ENCODE results near the gene IL2RA.

Gene IL2RA

DNA sequence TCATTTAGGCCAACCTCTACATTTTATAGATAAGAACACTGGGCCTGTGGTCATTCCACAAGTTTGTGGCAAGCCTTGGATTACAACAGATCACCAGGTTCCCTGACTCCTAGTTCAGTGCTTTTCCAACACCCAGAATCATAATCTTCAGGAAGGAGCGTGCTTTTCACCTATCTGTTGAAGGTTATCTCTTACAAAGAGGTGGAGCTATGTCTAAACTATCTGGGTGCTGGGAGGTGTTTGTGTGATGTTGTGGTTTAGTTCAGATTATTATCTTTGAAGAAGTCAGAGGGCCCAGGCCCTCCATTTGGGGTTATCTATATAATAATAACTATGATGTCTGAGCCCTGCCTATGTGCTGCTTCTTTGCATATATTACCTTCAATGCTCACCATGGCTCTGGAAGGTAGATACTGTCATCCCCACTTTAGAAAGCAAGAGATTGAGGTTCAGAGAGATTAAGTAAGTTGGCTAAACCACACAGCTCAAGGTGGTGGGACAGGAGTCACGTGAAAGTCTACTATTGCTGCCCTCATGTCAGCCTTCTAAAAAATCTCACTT is 24.0 kb downstream of the IL2RA start:
- DNase-seq (ENCODE audit: low spot score) = peak; percentile 57

DNA sequence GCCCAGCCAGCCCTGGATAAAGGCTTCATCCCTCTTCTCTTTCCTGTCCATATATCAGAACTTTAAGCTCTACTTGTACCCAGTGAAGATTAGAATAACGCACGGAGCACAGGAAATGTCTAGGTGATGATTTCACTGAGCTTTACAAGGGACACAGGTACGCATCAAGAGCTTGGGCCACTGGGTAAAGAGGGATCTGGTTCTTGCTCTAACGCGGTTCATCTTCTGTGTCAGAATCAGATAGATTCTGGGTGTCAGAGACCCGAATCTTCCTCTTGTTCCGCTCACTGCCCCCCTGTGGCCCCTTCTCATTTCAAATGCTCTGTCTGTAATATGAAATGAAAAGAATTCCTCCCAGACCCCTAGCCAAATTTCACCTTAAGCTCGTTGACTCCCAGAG is 24.7 kb downstream of the IL2RA start:
- no peak for DNase-seq (ENCODE audit: low spot score)

DNA sequence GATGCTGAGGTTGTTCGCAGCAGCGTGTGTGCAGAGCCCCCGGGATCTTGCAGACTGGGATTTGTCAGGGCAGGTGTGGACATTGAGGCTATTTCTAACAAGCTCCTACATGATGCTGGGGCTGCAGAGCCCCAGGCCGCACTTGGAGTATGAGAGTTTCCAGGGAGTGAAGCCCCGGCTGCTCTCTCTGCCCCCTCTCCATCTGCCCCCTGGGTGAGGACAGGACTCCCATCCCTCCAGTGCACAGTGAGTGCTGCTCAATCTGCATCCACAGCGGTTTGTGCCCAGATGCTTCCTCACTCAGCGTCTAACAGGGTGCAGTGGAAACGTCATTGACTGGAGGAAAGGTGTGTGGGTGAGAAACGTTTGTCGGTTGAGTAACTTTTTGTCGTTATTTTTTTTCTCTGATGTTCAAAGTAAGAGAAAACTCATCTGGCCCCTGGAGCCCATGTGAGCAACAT is 25.3 kb downstream of the IL2RA start:
- no peak for DNase-seq (ENCODE audit: low spot score)

DNA sequence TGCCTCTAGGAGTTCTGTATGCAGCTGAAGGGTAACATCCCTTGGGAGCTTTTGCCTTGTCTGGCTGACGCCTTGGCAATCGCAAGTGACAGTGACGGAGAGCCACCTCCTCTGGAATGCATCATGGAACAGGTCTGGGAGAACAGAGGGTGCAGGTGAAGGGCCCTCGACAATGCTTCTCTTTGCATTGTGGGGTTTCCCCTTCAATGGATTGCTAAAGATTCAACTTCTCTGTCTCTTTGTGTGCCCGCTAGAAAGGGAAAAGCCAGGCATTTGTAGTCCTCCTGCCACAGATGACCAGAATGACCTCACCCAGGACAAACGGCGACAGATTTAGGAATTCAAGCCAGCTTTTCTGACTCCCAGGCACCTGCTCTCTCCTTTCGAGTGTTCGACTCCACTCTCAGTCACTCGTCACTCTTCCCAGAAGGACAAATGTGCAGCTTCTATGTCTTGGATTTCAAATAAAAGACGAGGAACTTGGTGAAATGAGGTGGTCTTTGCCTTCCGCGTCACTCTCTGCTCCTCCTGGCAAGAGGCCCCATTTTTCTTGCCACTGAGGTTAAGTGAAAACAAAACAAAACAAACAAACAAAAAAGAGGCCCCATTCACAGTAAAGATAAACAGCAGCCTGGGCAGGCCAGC is 26.1 kb downstream of the IL2RA start:
- no peak for DNase-seq (ENCODE audit: low spot score)

DNA sequence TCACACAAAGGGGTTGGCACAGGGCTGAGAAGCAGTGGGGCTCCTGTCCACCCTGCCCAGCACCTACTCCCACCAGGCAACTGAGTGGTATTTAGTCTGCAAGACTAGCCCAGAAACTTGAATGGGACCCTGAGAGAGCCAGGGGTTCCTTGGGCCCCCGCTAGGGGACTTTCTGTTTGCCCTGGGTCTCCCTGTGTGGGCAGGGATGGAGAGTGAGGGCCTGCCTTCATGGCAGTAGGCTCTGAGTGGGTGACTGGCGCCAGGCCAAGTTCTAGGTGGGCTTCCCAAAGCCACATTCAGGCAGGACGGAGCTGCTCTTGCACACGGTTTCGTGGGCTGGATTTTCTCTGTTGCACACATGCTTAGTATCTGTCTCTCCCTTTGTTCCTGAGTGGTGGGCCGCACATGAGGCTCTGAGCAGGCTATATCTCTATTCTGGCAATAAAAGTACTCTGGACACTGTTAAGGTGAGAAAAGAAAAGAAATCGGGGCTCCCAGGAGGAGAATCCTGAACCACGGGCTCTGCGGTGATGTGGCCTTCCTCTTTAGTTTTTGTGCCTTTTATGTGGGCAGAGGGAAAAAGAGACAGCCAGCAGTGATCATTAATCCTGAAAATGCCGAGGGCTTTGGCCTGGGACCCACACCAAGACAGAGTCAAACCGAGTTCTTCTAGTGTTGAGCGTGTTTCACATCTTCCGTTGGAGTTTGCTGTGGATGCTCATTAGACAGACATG is 26.9 kb downstream of the IL2RA start:
- no peak for DNase-seq (ENCODE audit: low spot score)

DNA sequence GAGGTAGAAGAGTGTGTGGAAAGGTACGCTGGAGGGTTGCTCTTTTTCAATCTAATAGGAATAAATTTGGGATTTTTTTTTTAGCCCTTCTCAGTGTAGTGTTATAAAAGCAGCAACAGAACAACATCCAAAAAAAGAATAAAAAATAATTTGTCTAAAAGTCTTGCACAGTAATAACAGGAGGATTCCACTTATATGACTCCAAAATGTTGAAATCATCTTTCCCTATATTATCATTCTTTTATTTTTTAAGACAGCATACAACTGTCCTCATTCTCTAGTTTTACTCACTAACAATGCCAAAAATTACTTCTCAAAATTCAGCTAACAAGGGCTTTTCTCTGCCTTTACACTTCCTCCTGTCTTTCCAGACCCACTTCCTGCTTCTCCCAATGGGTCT is 27.8 kb downstream of the IL2RA start:
- no peak for DNase-seq (ENCODE audit: low spot score)

DNA sequence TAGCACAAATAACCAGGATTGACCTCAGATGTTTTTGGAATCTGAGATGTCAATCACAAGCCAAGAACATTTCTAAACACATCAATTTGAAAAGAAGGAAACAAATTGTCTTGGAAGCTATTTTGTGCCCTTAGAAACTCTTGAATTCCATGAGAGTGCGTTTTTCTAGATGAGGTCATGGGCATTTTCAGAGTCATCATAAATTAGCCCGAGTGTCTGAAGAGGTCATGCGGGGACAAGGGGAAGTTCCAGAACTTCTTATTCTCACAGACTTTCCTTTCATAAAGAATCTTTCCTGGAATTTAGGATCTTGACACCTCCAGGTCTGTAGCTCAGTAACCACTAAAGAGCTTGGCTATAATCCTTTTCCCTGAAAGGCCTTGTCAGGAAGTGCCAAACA is 28.2 kb downstream of the IL2RA start:
- no peak for DNase-seq (ENCODE audit: low spot score)

DNA sequence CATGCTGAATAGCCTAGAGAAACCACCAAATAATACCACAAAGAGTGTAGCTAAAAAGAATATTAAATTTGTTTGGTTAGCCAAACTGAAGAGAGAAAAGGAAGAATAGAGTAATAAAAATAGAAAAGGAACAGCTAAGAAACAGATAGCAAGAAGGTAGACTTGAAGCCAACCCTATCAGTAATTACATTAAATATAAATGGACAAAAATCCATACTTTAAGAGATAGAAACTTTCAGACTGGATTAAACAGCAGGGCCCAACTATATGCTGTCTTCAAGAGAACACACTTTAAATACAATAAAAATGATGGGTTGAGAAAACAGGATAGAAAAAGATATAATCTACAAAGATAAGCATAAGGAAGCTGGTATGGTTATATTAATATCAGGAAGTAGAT is 31.2 kb downstream of the IL2RA start:
- no peak for DNase-seq (ENCODE audit: low spot score)

DNA sequence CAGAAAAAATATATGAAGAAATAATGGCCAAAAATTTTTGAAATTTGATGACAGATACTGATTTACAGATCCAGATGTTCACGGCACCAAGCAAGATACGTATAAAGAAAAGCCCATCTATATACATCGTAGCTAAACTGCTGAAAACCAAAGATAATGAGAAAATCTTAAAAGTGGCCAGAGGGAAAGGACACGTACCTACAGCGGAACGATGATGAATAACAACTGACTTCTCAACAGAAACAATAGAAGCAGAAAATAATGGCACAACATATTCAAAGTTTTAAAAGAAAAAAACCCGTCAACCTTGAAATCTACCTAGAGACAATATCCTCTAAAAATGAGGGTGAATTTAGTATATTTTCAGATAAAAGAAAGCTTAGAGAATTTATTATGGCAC is 31.9 kb downstream of the IL2RA start:
- no peak for DNase-seq (ENCODE audit: low spot score)

DNA sequence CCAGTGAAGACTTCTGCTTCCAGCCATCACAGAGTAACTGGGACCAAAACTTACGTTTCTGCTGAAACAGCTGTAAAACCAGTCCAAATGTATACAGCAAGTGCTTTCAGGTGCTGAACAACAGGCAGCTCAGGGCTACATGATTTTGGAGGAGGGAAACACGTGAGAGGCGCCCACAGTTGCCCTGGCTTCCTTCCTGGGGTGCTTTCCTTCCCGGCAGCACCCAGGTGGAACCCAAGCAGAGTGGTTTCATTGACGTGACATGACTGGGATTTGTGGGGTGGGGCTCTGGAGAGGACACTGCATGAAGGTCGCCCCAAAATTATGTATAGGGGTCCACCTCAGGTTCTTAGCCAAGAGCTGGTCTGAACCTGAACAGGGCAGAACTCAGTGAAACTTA is 34.2 kb downstream of the IL2RA start:
- no peak for DNase-seq (ENCODE audit: low spot score)

DNA sequence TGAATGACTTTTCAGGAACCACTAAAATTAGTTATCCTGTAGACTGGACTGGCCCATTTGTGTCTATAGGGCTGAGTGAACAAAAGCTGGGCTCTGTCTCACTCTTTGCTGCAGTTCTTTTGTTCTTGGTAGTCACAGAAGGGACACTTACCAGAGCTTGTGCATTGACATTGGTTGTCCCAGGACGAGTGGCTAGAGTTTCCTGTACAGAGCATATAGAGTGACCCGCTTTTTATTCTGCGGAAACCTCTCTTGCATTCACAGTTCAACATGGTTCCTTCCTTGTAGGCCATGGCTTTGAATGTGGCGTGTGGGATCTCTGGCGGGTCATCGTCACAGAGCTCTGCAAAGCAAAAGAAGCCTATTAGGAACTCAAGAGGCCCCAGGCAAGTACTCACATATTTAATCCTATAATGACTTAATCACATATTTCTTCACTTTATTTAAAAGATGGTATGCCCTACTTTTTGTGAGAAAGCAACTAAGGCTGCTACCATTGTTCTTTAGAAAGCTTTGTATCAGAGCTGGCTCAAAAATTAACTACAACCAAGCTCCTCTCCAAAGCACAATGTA is 36.4 kb downstream of the IL2RA start:
- DNase-seq (ENCODE audit: low spot score) = no peak

DNA sequence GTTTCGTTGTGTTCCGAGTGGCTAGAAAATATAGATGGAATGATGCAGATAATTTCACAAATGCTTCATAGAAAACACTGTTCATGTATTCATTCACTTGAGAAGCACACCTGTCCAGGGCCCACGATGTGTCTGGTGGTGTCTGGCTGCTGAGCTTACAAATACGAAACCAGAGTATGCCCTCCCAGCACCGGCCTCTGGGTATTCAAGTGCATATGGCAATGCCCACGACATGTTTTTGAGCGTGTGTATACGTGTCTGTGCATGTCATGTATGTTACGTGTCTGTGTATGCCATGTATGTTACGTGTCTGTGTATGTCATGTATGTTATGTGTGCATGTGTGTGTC is 37.9 kb downstream of the IL2RA start:
- no peak for DNase-seq (ENCODE audit: low spot score)

DNA sequence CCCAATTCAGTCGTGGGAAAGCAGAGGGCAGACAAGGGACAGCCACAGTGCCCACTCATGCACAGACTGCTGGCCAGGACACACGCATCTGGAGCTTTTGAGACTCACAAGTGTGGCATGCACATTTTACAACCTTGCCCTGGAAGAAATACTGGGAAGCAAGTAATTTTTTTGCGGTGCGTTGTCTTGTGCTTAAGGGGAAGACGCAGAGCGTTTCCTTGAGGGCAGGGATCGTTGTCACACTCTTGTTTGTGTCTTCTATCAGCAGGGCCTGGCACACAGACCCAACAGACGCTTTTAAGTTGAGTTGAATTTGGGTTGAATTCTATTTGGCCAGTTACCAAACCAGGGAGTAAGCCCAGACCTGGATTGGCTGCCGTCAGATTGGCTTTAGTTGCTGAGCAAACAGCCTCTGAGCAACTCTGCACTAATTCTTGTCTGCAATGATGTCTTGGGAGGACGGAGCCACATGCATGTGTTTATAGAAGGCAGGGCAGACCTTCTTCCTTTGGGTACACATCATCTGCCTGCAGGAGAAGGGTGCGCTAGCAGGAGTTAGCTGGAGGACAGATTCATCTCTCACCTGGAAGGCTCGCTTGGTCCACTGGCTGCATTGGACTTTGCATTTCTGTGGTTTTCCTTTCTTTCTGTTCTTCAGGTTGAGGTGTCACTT is 38.4 kb downstream of the IL2RA start:
- DNase-seq (ENCODE audit: low spot score) = no peak

DNA sequence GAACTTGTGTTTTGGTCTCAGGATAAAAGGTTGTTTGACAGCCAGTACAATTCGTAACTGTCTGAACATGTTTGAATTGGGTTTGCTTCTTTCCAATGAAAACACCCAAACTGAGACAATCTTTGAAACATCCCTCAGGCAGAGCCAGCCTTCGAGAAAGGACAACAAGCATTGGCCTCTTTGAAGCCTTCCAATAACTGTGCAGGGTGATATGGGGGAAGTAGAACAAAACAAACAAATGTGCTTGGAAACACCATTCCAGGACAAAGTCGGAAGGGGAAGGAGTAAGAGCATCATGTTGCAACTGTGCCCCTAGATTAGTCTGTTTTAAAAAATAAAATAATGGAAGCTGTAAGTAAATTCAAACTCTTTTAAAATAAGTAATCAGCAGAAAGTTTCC is 39.5 kb downstream of the IL2RA start:
- DNase-seq (ENCODE audit: low spot score) = no peak

DNA sequence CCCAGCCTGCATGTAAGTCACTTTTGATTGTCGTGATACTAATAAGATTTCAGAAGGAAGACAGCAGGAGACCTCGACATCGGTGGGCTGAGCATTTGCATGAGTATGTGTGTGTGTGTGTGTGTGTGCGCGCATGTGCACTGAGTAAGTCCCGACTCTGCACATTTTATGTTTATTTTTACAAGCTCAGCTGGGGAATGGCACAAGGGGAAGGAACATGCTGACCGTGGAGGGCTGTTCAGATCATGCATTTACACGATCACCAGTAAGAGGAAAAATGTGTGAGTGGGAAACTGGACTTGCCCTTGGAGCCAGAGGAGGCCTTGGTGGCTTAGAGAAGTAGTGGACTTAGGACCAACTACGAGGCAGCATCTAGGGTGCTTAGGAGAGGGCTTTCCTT is 41.3 kb downstream of the IL2RA start:
- no peak for DNase-seq (ENCODE audit: low spot score)

DNA sequence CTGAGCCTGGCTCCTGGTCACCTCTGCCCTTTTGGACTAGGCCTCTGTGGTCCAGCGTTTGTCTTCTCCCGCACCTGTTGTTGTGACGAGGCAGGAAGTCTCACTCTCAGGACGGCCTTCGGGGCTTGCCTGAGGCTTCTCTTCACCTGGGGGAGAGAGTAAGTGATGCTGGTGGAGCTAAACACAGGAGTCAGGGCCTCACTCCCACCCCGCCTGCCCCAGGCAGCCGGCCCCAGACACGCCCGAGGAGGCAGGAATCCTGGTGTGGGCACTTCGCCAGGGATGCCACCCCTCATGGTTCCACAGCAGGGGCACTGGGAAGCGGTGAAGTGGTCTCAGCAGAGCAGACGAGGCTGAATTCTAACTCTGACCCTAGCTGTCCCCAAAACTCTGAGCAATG is 42.4 kb downstream of the IL2RA start:
- no peak for DNase-seq (ENCODE audit: low spot score)

DNA sequence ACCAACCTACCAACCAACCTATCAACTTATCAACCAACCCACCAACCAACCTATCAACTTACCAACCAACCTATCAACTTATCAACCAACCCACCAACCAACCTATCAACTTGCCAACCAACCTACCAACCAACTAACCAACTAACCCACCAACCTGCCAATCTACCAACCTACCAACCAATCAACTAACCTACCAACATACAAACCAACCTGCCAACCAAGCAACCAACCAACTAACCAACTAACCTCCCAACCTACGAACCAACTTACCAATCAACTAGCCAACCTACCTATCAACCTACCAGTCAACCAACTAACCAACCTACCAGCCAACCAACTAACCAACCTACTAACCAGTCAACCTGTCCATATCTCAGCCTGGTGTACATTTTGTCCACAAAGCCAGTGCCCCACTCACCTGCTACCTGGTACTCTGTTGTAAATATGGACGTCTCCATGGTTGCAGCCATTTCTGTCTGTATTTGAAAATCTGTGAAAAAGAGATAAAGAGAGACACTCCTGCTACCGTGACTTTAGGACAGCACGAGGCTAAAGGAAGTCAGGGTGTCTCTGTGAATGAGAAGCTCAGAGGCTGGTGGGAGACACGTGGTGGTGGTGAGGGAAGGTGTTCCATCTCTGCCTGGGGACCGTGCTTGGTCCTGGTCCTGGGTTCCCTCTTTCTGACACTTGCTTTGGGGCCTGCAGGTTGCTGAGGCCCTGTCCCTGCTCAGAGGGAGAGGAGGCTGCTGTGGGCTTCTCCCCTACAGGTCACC is 43.0 kb downstream of the IL2RA start:
- no peak for DNase-seq (ENCODE audit: low spot score)

DNA sequence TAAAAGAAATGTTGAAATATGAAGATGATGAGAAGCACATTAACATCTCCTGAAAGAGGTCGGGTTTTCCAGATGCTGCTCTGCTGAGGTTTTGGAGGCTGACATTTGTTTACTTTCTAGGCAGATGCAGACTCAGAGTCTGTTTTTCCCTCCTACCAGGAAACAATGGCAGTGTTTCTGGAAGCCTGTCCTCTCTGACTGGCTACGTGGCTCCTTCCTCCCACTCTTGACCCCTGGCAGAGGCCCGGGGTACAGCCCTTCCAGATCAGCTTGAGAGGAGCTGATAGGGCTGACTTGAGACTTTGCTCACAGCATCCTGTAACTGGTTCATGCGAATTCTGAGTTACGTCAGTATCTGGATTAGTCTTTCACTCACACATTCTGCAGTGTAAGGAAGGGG is 43.7 kb downstream of the IL2RA start:
- no peak for DNase-seq (ENCODE audit: low spot score)

DNA sequence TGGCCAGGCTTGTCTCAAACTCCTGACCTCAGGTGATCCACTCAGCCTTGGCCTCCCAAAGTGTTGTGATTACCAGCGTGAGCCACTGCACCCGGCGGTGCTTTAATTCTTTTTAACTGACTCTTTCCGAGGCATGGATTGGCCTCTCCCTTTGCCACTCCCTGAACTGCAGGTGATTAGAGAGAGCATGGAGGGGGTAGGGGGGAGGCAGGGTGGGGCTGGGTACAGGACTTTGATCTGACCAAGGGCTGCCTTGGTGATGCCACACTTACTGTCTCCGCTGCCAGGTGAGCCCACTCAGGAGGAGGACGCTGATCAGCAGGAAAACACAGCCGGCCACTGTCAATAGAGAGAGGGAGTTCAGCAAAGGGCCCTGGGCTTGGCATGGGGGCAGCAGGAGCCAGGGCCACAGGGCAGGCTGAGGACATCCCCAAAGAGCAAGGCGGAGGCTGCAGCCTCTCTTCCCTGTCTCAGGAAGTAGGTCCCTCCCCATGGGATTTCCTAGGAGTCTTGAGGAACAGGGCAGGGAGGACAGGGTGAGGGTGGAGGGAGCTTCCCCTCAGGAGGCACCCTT is 44.3 kb downstream of the IL2RA start:
- no peak for DNase-seq (ENCODE audit: low spot score)

DNA sequence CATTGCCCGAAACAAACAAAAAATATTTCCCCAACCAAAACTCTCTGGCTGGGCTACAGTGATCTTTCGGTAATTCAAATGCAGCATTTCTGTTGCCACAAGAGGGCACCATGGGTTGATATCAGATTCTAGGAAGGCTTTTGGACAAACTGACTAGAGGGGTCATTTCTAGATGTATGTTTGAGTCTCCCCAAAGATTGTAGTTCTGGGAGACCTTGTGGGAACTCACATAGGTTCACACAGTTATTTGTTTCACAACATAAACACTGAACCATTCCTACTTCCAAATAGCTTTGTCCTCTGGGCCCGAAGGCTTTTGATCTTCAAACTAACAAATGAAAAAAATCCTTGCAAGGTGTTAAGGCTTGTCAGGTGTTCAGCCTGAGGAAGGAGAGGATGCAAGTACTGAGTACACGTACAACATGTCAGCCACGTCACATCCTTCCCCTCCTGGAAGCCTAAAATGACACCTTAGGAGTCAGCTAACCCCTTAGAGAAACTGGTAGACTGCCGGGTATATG is 47.9 kb downstream of the IL2RA start:
- DNase-seq (ENCODE audit: low spot score) = peak; percentile 76

DNA sequence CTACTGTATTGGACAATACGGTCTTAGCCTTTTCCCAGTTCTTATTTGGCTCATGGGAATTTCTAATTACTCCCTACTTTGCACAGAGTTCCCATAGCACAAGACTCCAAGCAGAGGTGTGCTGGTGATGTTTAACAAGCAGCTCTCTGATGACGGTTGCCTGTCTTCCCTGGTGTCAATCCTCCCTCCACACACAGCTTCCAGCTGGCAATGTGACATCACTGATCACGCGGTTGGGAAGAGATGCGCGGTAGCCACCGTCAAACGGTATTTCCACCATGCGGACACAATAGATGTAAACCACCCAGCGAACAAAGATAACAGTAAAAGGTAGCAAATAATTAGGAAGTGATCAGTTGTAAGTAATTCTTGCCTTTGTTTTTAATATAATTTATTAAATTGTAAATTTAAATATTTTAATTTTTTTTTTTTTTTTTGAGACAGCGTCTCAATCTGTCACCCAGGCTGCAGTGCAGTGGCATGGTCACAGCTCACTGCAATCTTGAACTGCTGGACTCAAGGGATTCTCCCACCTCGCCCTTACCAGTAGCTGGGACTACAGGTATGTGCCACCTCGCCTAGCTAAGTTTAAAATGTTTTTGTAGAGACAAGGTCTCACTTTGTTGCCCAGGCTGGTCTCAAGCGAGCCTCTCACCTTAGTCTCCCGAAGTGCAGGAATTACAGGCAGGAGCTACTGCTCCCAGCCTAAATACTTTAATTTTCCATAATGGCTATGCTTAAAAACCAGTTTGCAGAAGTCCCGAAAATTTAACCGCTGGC is 48.6 kb downstream of the IL2RA start:
- DNase-seq (ENCODE audit: low spot score) = no peak

All from CD4-positive, alpha-beta T cell treated with Interleukin-2 at 100 ng/mL for 4 hours (primary cell).